ENCODE measurements around the gene DUSP11.
A peak's percentile ranks its signal among the peaks of the same experiment; 100 is the strongest.
"Not testable (repeated sequence)": the region's sequence is repeated elsewhere in the genome, so short reads cannot be mapped to it uniquely, and the experiment has no call there.

DUSP11 gene

DNA sequence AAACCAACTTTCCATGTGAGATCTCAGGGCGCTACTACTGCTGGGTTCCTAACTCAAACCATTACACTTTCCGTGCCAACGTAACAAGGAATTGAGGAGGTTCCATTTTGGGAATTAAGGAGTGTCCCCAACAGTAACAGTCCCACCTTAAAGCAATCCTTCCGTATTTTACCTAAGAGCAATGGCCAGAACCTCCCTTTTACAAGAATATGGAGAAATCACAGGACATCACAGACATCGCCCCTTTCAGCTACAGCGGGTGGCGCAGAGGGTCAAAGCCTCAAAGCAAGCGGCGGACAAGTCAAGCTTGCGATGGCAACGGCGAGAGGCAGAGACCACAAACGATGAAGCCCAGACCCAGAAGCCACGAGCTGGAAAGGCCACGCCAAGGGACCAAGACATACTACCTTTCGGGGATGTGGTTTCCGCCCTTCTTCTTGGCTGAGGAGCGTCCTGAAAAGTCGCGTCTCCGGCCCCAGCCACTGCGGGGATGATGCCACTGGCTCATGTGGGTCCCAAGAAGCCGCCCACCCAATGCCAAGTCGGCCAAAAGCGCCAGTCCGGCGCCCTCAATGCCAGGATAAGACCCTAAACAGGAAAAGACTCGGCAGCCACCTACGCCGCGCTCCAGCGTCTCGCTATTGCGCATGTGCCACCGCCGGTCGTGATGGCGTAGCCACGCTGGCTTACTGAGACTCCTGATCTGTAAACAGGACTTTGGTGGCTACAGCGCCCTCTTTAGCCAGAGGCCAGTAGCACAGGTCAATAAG lies at the start of gene DUSP11:
Gene DUSP11 (minus strand): TSS at position 637 of the 770 bp plus-strand sequence. CDS start 129 bp downstream, at position 508.
- DNase-seq (ENCODE audit: low read depth) = peak; percentile 89

DNA sequence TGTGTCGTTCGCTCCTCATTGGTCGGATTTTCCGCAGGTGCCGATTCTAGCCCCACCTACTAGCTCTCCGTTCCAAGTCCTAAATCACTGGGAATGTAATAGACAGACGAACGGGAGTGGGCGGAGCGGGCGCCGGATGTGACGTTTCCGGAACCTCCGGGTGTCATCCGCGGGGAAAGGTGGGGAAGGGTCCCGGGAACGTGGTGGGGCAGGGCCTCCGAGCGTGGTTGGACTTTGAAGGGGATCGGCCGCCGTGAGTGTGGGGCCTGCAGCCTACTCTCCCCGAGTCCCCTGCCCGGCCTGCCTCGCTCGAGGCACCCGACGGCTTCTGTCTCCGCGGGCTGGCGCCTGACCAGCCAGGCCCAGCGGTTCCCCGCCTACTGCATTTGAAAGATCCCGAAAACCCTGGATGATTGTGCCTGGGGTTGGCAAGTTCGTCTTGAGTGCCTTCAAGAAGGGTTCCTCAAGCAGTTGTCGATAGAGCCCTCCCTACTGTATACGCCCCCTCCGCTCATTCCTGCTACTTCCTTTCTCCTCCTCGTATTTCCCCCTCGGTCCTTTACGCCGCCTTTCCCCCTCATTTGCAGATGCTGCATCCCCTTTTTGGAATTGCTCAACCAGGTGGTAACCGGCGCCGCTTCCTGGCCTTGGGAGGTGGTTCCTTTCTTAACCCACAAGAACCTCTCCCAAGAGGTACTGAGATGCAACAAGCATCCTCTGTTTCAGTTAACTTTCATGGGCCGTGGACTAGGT lies 49.1 kb upstream of the DUSP11 start, which contains the start of gene STAMBP:
Gene STAMBP (plus strand): TSS at position 144 of the 753 bp plus-strand sequence. CDS start 1,896 bp downstream, outside the sequence.
- DNase-seq (ENCODE audit: low read depth) = peak; percentile 88

DNA sequence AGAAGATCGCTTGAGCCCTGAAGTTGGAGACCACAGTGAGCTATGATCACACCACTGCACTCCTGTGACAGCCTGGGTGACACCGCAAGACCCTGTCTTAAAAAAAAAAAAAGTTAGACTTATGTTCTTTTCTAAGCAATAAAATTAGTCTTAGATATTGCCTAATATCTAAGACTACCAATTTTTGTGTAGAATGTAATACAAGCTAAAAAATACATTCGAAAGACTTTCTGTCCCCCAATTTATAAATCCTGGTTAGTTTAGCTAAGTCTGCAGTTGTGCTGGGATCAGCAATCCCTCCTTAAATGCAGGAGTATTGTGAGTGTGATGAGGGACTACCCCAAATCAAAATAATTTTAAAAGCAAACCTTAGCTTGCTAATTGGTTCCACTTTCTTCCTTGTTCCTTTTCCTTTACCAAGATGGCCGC lies 48.5 kb upstream of the DUSP11 start:
- no peak for DNase-seq (ENCODE audit: low read depth)

DNA sequence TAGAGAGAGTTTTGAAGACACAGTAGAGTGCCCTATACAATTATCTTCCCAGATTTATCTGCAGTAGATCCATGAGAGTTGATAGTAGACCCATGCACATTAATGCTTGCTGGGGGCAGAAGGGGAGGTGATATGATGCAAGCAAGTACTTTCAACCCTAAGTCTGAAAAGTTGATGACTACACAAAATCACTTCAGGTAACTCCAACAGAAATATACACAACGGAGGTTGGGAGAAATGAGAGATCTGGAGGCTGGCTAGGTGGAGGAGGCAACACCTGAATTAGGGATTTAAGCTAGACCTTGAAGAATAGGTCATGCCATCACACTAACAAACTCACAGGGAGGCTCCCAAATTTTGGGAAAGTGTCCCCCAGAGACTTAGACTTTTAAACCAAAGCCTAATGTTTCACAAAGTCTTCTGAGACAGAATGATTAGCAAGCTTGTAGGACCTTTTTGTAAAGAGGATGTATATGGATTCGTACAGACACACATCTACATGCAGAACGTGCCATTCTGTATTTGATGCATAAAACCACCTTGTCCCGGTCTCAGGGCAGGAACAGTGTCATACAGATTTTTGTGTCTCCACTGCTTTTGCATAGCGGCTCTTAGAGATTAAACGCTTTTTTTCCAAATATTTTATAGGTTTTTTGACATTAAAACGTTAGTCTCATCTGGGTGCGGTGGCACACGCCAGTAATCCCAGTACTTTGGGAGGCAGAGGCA lies 47.9 kb upstream of the DUSP11 start:
- DNase-seq (ENCODE audit: low read depth) = no peak

DNA sequence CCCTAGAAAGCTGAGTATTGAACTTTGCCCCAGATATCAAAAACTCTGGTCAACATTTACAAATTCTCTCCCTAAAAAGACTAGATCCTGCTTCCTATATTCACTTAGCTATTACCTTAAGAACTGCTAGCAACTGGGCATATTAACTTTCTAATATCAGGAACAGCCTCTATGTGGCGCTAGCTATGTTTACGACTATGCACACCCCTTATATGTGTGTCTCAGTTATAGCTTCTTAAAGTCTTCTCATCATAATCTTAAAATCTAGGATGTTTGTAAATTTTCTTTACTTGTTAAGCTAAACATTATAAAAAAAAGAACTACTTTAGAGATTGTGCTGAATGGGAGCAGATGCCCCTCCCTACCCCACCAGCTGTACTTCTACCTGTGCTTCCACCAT lies 47.1 kb upstream of the DUSP11 start:
- DNase-seq (ENCODE audit: low read depth) = no peak

DNA sequence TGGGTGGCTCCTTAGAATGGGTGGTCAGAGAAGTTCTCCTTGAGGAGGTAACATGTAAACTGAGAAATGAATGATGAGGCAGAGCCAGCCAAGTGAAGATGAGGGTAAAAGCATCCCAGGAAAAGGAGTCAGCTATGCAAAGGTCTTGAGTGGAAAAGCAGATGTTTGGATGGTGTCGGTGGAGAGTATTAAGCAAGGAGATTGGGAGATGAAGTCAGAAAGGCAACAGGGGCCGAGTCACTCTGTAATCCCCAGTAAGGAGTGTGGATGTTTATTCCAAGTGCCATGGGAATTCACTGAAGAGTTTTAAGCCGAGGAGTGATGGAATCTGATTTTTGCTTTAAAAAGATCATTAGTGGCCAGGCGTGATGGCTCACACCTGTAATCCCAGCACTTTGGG lies 45.5 kb upstream of the DUSP11 start:
- no peak for DNase-seq (ENCODE audit: low read depth)

DNA sequence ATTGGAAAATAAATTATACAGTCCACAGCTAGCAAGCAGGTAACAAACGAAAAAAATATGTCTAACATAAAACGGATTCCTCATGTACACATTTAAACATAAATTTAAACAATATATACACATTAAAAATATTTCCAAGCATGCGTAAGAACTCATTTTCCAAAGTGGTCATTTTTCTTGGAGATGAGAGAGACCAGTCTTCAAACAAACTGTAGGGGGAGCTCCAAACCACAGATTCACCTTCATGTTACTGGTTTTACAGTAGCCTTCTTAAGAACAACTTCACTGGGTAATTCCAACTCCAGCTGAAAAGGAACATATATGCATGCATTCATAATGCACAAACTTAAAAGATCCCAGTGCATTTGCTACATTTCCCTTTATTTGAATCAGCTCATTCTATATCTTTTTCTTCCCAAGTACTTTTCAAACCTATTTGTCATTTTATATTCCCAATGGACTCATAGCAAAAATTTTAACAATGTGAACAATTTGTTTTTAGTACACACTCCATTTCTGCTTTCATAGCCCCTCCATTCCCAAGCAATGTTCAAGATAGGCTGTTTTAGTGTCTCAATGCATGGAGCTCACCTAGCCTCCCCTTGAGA lies 44.1 kb upstream of the DUSP11 start:
- DNase-seq (ENCODE audit: low read depth) = peak; percentile 74

DNA sequence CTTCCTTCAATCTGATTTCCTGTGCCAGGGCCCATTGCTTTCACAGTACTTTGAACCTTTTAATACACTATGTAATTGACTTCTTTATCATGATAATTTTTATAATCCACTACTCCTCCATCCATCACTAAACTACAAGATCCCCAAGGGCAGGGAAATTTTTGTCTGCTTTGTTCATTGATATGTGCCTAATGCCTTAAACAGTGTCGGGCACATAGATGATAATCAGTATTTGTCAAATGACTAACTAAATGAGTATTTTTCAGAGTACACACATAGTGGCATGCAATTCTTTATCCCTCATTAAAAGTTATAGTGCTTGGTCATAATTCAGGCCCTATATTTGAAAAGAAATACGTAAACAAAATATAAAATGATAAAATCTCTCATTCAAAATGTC lies 43.5 kb upstream of the DUSP11 start:
- no peak for DNase-seq (ENCODE audit: low read depth)

DNA sequence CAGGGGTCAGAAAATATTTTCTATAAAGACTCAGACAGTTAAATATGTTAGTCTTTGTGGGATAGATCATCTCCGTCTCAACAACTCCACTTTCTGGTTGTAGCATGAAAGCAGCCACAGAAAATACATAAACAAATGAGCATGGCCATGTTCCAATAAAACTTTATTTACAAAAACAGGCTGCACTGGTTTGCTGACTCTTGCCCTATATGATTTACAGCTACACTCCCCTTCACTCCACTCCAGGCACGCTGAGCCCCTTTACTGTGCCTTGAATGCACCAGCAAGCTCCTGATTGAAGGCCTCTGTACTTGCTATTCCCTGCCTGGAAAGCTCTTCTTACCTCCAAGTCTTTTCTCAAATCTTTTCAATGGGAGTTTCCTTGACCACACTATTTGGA lies 43.1 kb upstream of the DUSP11 start:
- no peak for DNase-seq (ENCODE audit: low read depth)

DNA sequence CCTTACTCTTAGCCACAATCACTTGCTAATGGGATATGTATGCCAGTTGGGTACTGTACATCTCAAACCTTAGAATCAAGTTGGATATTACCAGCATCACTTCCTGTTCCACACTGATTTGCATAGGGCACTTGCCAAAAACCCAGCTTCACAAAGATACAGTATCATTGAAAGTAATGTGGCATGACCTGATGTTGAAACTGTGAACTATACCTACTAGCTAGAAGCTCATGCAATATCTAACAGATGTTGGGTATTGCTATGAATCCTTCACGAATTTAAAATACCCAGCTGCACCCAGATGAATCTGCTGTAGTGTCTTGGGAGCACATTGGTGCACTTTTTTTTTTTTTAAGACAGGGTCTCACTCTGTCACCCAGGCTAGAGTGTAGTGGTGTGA lies 42.4 kb upstream of the DUSP11 start:
- DNase-seq (ENCODE audit: low read depth) = no peak

DNA sequence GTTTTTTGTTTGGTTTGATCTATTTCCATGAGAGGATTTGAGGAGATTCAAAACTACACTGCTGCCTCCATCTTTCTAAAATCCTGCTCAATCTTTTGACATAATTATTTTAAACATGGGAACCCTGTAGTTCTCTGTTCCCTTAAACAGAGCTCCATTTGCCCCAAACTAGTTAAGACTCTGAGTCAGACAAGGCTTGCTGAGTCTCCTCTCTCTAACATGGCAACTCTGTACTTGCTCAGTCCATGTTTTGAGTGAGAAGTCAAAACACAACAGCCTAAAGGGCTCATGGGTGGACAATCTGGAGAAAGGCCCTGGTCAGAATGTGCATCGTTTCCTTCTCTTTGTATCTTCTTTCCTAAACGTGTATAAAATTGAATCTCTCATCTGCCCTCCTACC lies 41.8 kb upstream of the DUSP11 start:
- DNase-seq (ENCODE audit: low read depth) = no peak

DNA sequence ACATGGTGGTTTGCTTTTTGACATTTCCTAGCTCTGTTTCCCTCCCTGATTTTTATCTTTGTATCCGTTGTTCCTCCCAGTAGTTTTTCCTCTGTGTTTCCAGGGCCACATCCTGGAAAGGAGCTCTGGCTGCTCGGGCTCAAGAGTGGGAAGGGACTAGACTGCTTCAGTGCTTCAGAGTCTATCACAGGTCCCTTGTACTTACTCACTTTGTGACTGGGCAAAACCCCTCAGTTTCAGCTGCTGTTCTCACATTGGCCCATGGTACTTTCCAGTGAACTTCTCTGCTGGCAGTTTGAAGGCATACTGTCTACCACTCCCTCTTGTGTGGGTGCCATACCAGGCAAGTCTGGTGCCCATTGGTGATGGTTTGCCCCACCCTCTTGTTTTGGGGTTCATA lies 41.3 kb upstream of the DUSP11 start:
- DNase-seq (ENCODE audit: low read depth) = no peak

DNA sequence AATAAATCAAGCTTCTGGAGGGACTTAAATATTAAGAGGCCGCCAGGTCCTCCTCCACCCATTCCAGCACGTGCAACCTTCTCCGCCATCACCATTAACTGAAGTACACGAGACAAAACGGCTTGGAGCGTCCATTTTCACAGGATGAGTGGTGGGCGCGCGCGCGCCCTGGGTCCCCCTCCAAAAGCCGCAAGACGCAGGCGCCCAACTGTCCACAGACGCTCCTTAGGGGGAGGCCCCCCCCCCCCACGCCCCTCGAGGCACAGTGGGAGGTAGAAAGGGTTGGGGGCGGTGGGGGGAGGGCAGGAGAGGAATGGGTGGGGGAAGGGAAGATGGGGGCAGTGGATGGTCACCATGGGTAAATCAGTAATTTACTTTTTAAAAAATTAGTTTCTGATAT lies 38.4 kb upstream of the DUSP11 start:
- DNase-seq (ENCODE audit: low read depth) = no peak

DNA sequence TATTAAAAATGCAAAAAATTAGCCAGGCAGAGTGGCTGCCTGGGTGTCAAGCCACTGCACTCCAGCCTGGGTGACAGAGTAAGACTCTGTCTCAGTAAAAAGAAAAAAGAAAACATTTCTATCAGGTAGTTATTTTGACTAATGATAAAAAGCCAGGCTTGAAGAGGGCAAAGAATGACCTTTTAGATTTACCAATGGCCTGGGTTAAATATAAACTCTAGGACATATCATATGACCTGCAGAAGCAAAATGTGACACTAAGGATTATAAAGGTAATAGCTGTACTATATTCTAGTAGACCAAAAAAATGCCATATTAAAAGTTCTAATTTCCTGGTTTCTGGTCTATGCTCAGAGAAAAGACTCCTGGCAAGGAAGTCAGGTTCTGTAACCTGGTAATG lies 32.7 kb upstream of the DUSP11 start:
- DNase-seq (ENCODE audit: low read depth) = no peak

DNA sequence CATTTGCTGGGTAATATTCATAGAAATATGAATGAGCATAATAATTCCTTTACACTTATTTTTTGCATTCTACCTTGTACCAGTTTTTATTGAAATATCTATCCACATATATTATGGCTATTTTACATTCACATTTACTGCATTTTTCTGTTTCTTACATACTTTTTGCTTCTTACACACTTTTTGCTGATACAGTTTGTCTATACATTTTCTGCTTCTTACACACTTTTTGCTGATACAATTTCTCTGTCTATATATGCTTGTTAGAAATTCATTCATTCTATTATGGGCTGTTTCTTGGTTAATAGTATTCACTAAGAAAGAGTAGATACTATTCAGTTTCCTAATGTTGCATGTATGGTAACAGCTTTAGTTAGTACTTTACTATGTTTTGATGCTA lies 32.0 kb upstream of the DUSP11 start:
- no peak for DNase-seq (ENCODE audit: low read depth)

DNA sequence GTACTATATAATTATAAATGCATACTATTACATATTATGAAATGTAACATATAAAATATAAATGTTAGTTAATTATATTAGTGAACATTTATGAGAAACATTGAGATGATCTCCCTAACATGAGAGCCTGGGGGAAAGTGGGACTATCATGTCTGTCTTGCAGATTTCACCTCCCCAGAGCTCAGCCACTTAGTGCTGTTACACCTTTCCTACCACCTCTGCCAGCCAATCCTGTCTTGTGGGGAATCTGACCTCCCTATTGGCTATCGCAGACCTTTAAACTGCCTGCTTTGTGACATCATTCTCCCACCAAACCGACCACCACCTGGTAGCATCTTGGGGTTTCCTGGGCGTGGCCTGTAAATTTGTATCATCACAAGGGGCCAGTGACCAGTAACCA lies 4.0 kb upstream of the DUSP11 start, which contains the start of gene C2orf78:
Gene C2orf78 (plus strand): TSS at position 301 of the 400 bp plus-strand sequence. CDS start 127 bp downstream, outside the sequence.
- not testable (repeated sequence) for DNase-seq (ENCODE audit: low read depth)

DNA sequence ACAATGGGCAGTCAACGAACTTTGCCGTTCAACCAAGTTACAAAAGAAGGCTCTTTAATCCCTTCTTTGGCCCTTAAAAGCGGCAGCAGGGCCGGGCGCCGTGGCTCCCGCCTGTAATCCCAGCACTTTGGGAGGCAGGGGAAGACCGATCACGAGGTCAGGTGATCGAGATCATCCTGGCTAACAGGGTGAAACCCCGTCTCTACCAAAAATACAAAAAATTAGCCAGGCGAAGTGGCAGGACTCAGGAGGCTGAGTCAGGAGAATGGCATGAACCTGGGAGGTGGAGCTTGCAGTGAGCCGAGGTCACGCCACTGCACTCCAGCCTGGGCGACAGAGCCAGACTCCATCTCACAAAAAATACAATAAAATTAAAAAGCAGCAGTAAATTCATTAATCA lies 3.5 kb upstream of the DUSP11 start:
- DNase-seq (ENCODE audit: low read depth) = not testable (repeated sequence)

DNA sequence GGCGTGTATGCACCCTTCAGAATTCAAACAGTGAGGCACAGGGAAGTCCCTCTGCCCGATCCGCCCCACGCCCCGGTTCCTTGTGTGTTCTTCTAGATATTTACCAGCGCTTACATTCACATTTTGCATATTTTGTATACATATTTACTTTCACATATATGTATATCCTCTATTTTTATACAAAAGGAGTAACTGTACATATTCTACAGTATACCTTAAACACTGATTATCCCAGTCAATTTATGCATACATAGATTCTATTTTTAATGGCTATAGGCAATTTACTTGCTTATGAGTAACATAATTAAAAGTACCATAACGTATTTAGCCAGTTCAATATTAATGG lies 307 bp upstream of the DUSP11 start:
- no peak for DNase-seq (ENCODE audit: low read depth)

DNA sequence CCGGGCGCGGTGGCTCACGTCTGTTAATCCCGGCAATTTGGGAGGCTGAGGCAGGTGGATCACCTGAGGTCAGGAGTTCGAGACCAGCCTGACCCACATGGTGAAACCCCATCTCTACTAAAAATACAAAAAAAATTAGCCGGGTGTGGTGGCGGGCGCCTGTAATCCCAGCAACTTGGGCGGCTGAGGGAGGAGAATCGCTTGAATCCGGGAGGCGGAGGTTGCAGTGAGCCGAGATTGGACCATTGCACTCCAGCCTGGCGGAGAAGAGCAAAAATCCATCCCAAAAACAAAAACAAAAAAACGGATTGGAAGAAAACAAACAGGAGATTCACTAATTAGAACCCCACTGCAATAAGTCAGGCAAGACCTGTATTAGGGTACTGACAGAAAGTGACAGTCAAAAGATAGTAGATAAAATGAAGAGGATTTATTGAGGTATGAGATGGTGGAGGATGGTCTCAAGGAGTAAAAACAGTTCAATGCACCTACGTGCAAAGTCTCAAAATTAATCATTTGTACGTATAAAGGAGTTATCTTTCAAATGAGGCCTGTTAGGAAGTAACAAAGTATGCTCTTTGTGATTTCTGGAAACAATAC lies 936 bp downstream of the DUSP11 start:
- DNase-seq (ENCODE audit: low read depth) = not testable (repeated sequence)

DNA sequence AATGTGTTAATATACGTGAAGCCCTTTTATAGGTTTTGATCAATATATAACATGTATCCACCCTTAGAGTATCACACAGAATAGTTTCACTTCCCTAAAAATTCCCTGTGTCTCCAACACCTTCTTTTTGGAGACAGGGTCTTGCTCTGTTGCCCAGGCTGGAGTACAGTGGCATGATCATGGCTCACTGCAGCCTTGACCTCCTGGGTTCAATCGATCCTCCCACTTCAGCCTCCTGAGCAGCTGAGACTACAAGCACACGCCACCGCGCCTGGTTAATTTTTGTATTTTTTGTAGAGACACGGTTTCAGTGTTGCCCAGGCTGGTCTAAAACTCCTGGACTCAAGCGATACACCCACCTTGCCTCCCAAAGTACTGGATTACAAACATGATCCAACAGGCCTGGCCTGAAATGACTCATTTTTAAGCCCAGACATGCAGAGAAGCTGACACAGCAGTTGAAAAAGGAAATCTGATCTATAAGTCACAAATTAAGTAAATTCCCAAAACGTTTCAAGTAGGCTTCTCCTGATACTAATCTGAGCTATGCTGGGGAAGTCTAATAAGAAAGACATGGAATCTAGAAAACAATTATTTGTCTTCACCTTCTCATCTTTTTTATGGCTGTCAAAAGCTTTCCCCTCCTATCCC lies 2.9 kb downstream of the DUSP11 start:
- DNase-seq (ENCODE audit: low read depth) = no peak

DNA sequence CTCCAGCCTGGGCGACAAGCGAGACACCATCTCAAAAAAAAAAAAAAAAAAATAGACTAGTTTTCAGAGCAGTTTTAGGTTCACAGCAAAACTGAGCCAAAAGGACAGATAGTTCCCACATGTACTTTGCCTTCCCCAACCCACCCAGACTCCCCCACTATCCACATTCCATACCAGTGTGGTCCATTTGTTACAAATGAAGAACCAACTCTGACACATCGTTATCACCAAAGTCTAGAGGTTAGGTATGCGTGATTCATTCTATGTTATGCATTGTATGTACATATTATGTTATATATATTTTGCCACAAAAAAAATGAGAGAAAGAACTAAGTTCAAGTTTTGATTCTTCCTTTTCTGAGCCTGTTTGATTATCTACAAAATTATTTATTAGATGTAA lies 3.5 kb downstream of the DUSP11 start:
- no peak for DNase-seq (ENCODE audit: low read depth)

Data from CMK (cell line).